ENCODE measurements around the gene LTO1.

Gene LTO1

GRCh38 chr11:69656536-69657455 lies 18.4 kb downstream of the LTO1 start:
- no peak for DNase-seq

- DNase-seq = no peak
These were observed 19.4 kb downstream of the LTO1 start for GRCh38 chr11:69655479-69656428.

- DNase-seq = no peak
These were observed 20.3 kb downstream of the LTO1 start for GRCh38 chr11:69654660-69655478.

GRCh38 chr11:69654001-69654659 lies 21.0 kb downstream of the LTO1 start:
- DNase-seq = no peak

GRCh38 chr11:69653406-69653960 lies 21.7 kb downstream of the LTO1 start:
- no peak for DNase-seq

GRCh38 chr11:69652999-69653398 lies 22.2 kb downstream of the LTO1 start:
- no peak for DNase-seq

- DNase-seq = no peak
These were observed 23.1 kb downstream of the LTO1 start for GRCh38 chr11:69651834-69652620.

GRCh38 chr11:69650832-69651344 lies 24.3 kb downstream of the LTO1 start:
- DNase-seq = no peak

- DNase-seq = no peak
These were observed 24.9 kb downstream of the LTO1 start for GRCh38 chr11:69650081-69650831.

- no peak for DNase-seq
These were observed 25.6 kb downstream of the LTO1 start for GRCh38 chr11:69649576-69649900.

GRCh38 chr11:69648679-69649575 lies 26.2 kb downstream of the LTO1 start:
- DNase-seq = no peak

- DNase-seq = no peak
These were observed 27.2 kb downstream of the LTO1 start for GRCh38 chr11:69647761-69648497.

- no peak for DNase-seq
These were observed 27.8 kb downstream of the LTO1 start for GRCh38 chr11:69647390-69647748.

GRCh38 chr11:69646493-69647389 lies 28.4 kb downstream of the LTO1 start:
- no peak for DNase-seq

GRCh38 chr11:69645801-69646492 lies 29.2 kb downstream of the LTO1 start:
- DNase-seq = no peak

- no peak for DNase-seq
These were observed 30.0 kb downstream of the LTO1 start for GRCh38 chr11:69644962-69645675.

All from stimulated activated CD4-positive, alpha-beta T cell treated with anti-CD3 and anti-CD28 coated beads, Interleukin-1b, Interleukin-23, amount 100 ng/mL, for 48 hours (primary cell).